Central memory CD8-positive, alpha-beta T cell (primary cell): Measurements from ENCODE around the gene RRAGA.
"Not testable (repeated sequence)": the region's sequence is repeated elsewhere in the genome, so short reads cannot be mapped to it uniquely, and the experiment has no call there.

Experiments
- ATAC-seq: fragments of 150-1000 bp; cut with Tn5 transposase; replicated peaks from 2 replicates; pipeline ENCODE4 v1.10.0; 2022; ENCODE audit warnings: mild to moderate bottlenecking, moderate FRiP score, moderate number of reproducible peaks; ENCODE audit not compliant: poor library complexity, severe bottlenecking; ENCODE audit errors: extremely low read depth
- DNase-seq, 2 donors: peaks; one replicate each; pipeline ENCODE4 v3.0.0; 2021; ENCODE audit warnings: low spot score in 2 of 2
- H3K27ac Mint-ChIP-seq: one replicate; pipeline ENCODE4 v1.8.0; 2022; ENCODE audit warnings: low read depth, mild to moderate bottlenecking, moderate library complexity, mixed read lengths
- H3K27me3 Mint-ChIP-seq: one replicate; pipeline ENCODE4 v1.8.0; 2022; ENCODE audit warnings: mixed read lengths
- H3K36me3 Mint-ChIP-seq: one replicate; pipeline ENCODE4 v1.8.0; 2022; ENCODE audit warnings: mild to moderate bottlenecking, moderate library complexity, mixed read lengths; ENCODE audit not compliant: insufficient read depth
- H3K4me1 Mint-ChIP-seq: one replicate; pipeline ENCODE4 v1.8.0; 2022; ENCODE audit warnings: mixed read lengths
- H3K4me3 Mint-ChIP-seq: one replicate; pipeline ENCODE4 v1.8.0; 2022; ENCODE audit warnings: mild to moderate bottlenecking, moderate library complexity, mixed read lengths
- H3K9me3 Mint-ChIP-seq: one replicate; pipeline ENCODE4 v1.8.0; 2022; ENCODE audit warnings: mixed read lengths

Gene RRAGA

GRCh38 chr9:19032406-19032805, 16.8 kb upstream of the RRAGA start:
- Mint-ChIP-seq H3K27me3 (peaks cover 19% of the 10 kb centered on the region), H3K4me1 (no peaks in the 10 kb centered on the region), H3K36me3 (no peaks in the 10 kb centered on the region), H3K27ac (no peak overlapping the region), H3K4me3 (no peak overlapping the region), H3K9me3 (no peaks in the 10 kb centered on the region)
- DNase-seq = no peak
- no peak for ATAC-seq

GRCh38 chr9:19033015-19033414, 16.2 kb upstream of the RRAGA start, which contains the start of gene SAXO1:
TSS of gene SAXO1 (minus strand) at chr9:19033209. CDS start at chr9:19032908, 301 bp downstream.
- H3K4me3 Mint-ChIP-seq = no peak within 1 kb of the TSS
- H3K9me3 Mint-ChIP-seq = no peaks in the 10 kb centered on the region
- peaks cover 19% of the 10 kb centered on the region for H3K27me3 Mint-ChIP-seq
- H3K36me3 Mint-ChIP-seq = no peaks in the 10 kb centered on the region
- DNase-seq = no peak
- no peak for ATAC-seq
- no peak within 1 kb of the TSS for H3K27ac Mint-ChIP-seq
- no peaks in the 10 kb centered on the region for H3K4me1 Mint-ChIP-seq

GRCh38 chr9:19036611-19037010, 12.6 kb upstream of the RRAGA start:
- H3K36me3 Mint-ChIP-seq = no peaks in the 10 kb centered on the region
- ATAC-seq = no peak
- H3K9me3 Mint-ChIP-seq = no peaks in the 10 kb centered on the region
- H3K4me3 Mint-ChIP-seq = no peak overlapping the region
- peaks cover 5% of the 10 kb centered on the region for H3K4me1 Mint-ChIP-seq
- no peak overlapping the region for H3K27ac Mint-ChIP-seq
- DNase-seq = no peak
- no peaks in the 10 kb centered on the region for H3K27me3 Mint-ChIP-seq

GRCh38 chr9:19049917-19050636, 850 bp downstream of the RRAGA start:
- H3K4me1 Mint-ChIP-seq = peaks cover 28% of the 10 kb centered on the region
- peaks cover 15% of the 10 kb centered on the region for H3K36me3 Mint-ChIP-seq
- no peaks in the 10 kb centered on the region for H3K9me3 Mint-ChIP-seq
- peak overlapping the region; percentile 86 for H3K4me3 Mint-ChIP-seq
- H3K27ac Mint-ChIP-seq = peak overlapping the region; percentile 94
- H3K27me3 Mint-ChIP-seq = no peaks in the 10 kb centered on the region
- DNase-seq (no peak), ATAC-seq (no peak)

- Mint-ChIP-seq H3K36me3 (peaks cover 16% of the 10 kb centered on the region), H3K4me3 (peak overlapping the region; percentile 86), H3K27me3 (no peaks in the 10 kb centered on the region), H3K4me1 (peaks cover 28% of the 10 kb centered on the region), H3K27ac (peak overlapping the region; percentile 94), H3K9me3 (no peaks in the 10 kb centered on the region)
- ATAC-seq (no peak), DNase-seq (no peak)
Measured at GRCh38 chr9:19050637-19051591, 1.7 kb downstream of the RRAGA start.

- DNase-seq = no peak
- Mint-ChIP-seq H3K27me3 (no peaks in the 10 kb centered on the region), H3K4me3 (no peak overlapping the region), H3K27ac (peak overlapping the region; percentile 51), H3K9me3 (no peaks in the 10 kb centered on the region), H3K36me3 (peaks cover 48% of the 10 kb centered on the region), H3K4me1 (peaks cover 5% of the 10 kb centered on the region)
- ATAC-seq = no peak
Measured at GRCh38 chr9:19057033-19057432, 7.8 kb downstream of the RRAGA start.

- peaks cover 15% of the 10 kb centered on the region for H3K4me1 Mint-ChIP-seq
- no peaks in the 10 kb centered on the region for H3K9me3 Mint-ChIP-seq
- no peaks in the 10 kb centered on the region for H3K27me3 Mint-ChIP-seq
- H3K36me3 Mint-ChIP-seq = peaks cover 62% of the 10 kb centered on the region
- no peak for DNase-seq
- no peak overlapping the region for H3K27ac Mint-ChIP-seq
- H3K4me3 Mint-ChIP-seq = no peak overlapping the region
- ATAC-seq = no peak
Measured at GRCh38 chr9:19074229-19074628, 25.0 kb downstream of the RRAGA start.

GRCh38 chr9:19074836-19075235, 25.6 kb downstream of the RRAGA start:
- no peaks in the 10 kb centered on the region for H3K9me3 Mint-ChIP-seq
- DNase-seq = no peak
- ATAC-seq = no peak
- peaks cover 15% of the 10 kb centered on the region for H3K4me1 Mint-ChIP-seq
- H3K4me3 Mint-ChIP-seq = no peak overlapping the region
- H3K27me3 Mint-ChIP-seq = no peaks in the 10 kb centered on the region
- H3K27ac Mint-ChIP-seq = no peak overlapping the region
- H3K36me3 Mint-ChIP-seq = peaks cover 64% of the 10 kb centered on the region

GRCh38 chr9:19085295-19085694, 36.1 kb downstream of the RRAGA start:
- no peak for ATAC-seq
- Mint-ChIP-seq H3K4me3 (no peak overlapping the region), H3K27ac (no peak overlapping the region), H3K9me3 (no peaks in the 10 kb centered on the region), H3K27me3 (no peaks in the 10 kb centered on the region), H3K36me3 (peaks cover 60% of the 10 kb centered on the region), H3K4me1 (no peaks in the 10 kb centered on the region)
- DNase-seq = no peak

- Mint-ChIP-seq H3K4me1 (no peaks in the 10 kb centered on the region), H3K36me3 (peaks cover 62% of the 10 kb centered on the region), H3K27me3 (no peaks in the 10 kb centered on the region), H3K9me3 (no peaks in the 10 kb centered on the region), H3K4me3 (no peak overlapping the region), H3K27ac (no peak overlapping the region)
- ATAC-seq (no peak), DNase-seq (no peak)
Measured at GRCh38 chr9:19087106-19088000, 38.1 kb downstream of the RRAGA start.

GRCh38 chr9:19097431-19097830, 48.2 kb downstream of the RRAGA start:
- not testable (repeated sequence) for H3K9me3 Mint-ChIP-seq, DNase-seq, H3K27me3 Mint-ChIP-seq, ATAC-seq
- Mint-ChIP-seq H3K27ac (peak overlapping the region; percentile 7), H3K36me3 (peaks cover 36% of the 10 kb centered on the region), H3K4me3 (peak overlapping the region; percentile 3), H3K4me1 (peaks cover 28% of the 10 kb centered on the region)
